Measurements from ENCODE around the gene ASAP2. TPM values are rescaled to one million over a fixed set of nuclear protein-coding genes. Genes with fewer than 3 reads are reported as not detected.

Gene ASAP2
- 10.0 TPM for total RNA-seq
- long read RNA-seq, full-length matches to known transcripts, result 8 of 15 reads
- long read RNA-seq, partial matches to known transcripts, result 6 of 15 reads
- long read RNA-seq, other reads (novel, unspliced or antisense), result 1 of 15 reads

- Histone ChIP-seq H3K9me3 (replicated peaks) (no peaks in the 10 kb centered on the region), H3K27me3 (ENCODE audit: low read depth) (no peaks in the 10 kb centered on the region), H3K4me3 (peak within 1 kb of the TSS; percentile 93), H3K4me1 (peaks cover 48% of the 10 kb centered on the region), H3K36me3 (no peaks in the 10 kb centered on the region), H3K27ac (replicated peaks) (peak within 1 kb of the TSS; percentile 92)
- peak; percentile 90 for TF ChIP-seq CTCF (IDR thresholded peaks at IDR 0.05; ENCODE audit: borderline replicate concordance)
- intact Hi-C loops (cut with micrococcal nuclease), result loop anchor here (5.0 to 10.0 kb wide), 2 partner anchors 61 to 126 kb away; no protein-coding TSS in a partner anchor
- DNase-seq, result peak; percentile 73
These were observed at the start of gene ASAP2 for GRCh38 chr2:9205963-9206948. ASAP2 (plus strand) TSS chr2:9206812; CDS start chr2:9207105, 293 bp downstream.

- intact Hi-C loops (cut with micrococcal nuclease), result no loop called here
- Histone ChIP-seq H3K36me3 (no peaks in the 10 kb centered on the region), H3K27ac (replicated peaks) (no peak overlapping the region), H3K4me1 (no peaks in the 10 kb centered on the region), H3K4me3 (no peak overlapping the region), H3K9me3 (replicated peaks) (no peaks in the 10 kb centered on the region), H3K27me3 (ENCODE audit: low read depth) (no peaks in the 10 kb centered on the region)
- DNase-seq, result no peak
- no peak for TF ChIP-seq CTCF (IDR thresholded peaks at IDR 0.05; ENCODE audit: borderline replicate concordance)
These were observed 47.5 kb upstream of the ASAP2 start for GRCh38 chr2:9158786-9159779.

- no peaks in the 10 kb centered on the region for H3K36me3 ChIP-seq
- intact Hi-C loops (cut with micrococcal nuclease), result no loop called here
- H3K9me3 ChIP-seq (replicated peaks), result no peaks in the 10 kb centered on the region
- no peak overlapping the region for H3K27ac ChIP-seq (replicated peaks)
- DNase-seq, result no peak
- H3K4me1 ChIP-seq, result peaks cover under 1% of the 10 kb centered on the region
- TF ChIP-seq CTCF (IDR thresholded peaks at IDR 0.05; ENCODE audit: borderline replicate concordance), result no peak
- H3K4me3 ChIP-seq, result no peak overlapping the region
- no peaks in the 10 kb centered on the region for H3K27me3 ChIP-seq (ENCODE audit: low read depth)
These were observed 45.9 kb upstream of the ASAP2 start for GRCh38 chr2:9160732-9161131.

- DNase-seq, result no peak
- Histone ChIP-seq H3K36me3 (no peaks in the 10 kb centered on the region), H3K4me1 (peaks cover 15% of the 10 kb centered on the region), H3K9me3 (replicated peaks) (no peaks in the 10 kb centered on the region), H3K4me3 (no peak overlapping the region), H3K27me3 (ENCODE audit: low read depth) (no peaks in the 10 kb centered on the region), H3K27ac (replicated peaks) (no peak overlapping the region)
- TF ChIP-seq CTCF (IDR thresholded peaks at IDR 0.05; ENCODE audit: borderline replicate concordance), result no peak
- intact Hi-C loops (cut with micrococcal nuclease), result no loop called here
These were observed 43.8 kb upstream of the ASAP2 start for GRCh38 chr2:9162841-9163240.
